Endothelial cell of umbilical vein (primary cell): ENCODE measurements around the gene SMARCD2. TPM values are rescaled to one million over a fixed set of nuclear protein-coding genes. Genes with fewer than 3 reads are reported as not detected.

ENCODE experiments used
- BruUV-seq: library from RNA; stranded (reverse); fragments of 400-500 nt; replicated peaks from 2 replicates; lab custom pipeline; 2021; lab: Mats Ljungman, UMichigan
- CTCF ChIA-PET: fragments of 300-600, 350-600 bp; sonication (Branson Sonifier 250); formaldehyde crosslinking; loops from one replicate; lab custom pipeline; 2021; ENCODE audit warnings: antibody characterized with exemption, inconsistent platforms; lab: Charles Lee
- POLR2A ChIA-PET: fragments of 300-600, 350-600 bp; sonication (Branson Sonifier 250); formaldehyde crosslinking; loops from one replicate; lab custom pipeline; 2021; ENCODE audit warnings: antibody characterized with exemption, inconsistent platforms; lab: Charles Lee
- DNase-seq: peaks from one replicate; pipeline ENCODE4 v3.0.0-alpha.2; 2011; ENCODE audit warnings: low read depth, low spot score
- FAIRE-seq: peaks from 2 replicates; lab custom pipeline; 2011; peaks lifted over from hg19 to GRCh38; lab: Jason Lieb, UNC
- H2AFZ ChIP-seq: 2 replicates; pipeline ENCODE4 v1.6.0; 2012; ENCODE audit warnings: low read depth, low read length, control low read depth, inconsistent platforms
- H3K27ac ChIP-seq: 2 replicates; pipeline ENCODE4 v1.5.1; 2011; ENCODE audit warnings: low read depth, mild to moderate bottlenecking, control low read depth, low read length, moderate library complexity; ENCODE audit not compliant: insufficient read depth
- H3K27me3 ChIP-seq, 2 experiments: 2 replicates each; pipeline versions ENCODE4 v1.6.0 to v1.6.1; 2011; ENCODE audit warnings: low read length in 2 of 2, mixed read lengths in 1 of 2; ENCODE audit not compliant: control insufficient read depth in 2 of 2, insufficient read depth in 2 of 2
- H3K36me3 ChIP-seq, 2 experiments: 2 replicates in 1 of 2; 3 replicates in 1 of 2; pipeline ENCODE4 v1.5.1; 2011; ENCODE audit warnings: low read length in 2 of 2, mild to moderate bottlenecking in 1 of 2, moderate library complexity in 1 of 2; ENCODE audit not compliant: control insufficient read depth in 2 of 2, insufficient read depth in 2 of 2; ENCODE audit errors: extremely low read depth in 1 of 2
- H3K4me1 ChIP-seq: 3 replicates; pipeline ENCODE4 v1.5.1; 2011; ENCODE audit warnings: mild to moderate bottlenecking, low read length; ENCODE audit not compliant: control insufficient read depth, insufficient read depth; ENCODE audit errors: extremely low read depth
- H3K4me2 ChIP-seq: 2 replicates; pipeline ENCODE4 v1.6.1; 2011; ENCODE audit warnings: low read length, control low read depth, mixed read lengths; ENCODE audit not compliant: insufficient read depth
- H3K4me3 ChIP-seq, 3 experiments: fragments of 200-600 bp in 1 of 3; sonication (generic), shearing (Covaris generic) in 1 of 3; replicated peaks in 1 of 3; 2 replicates each; pipeline ENCODE4 v1.5.1; 2011 to 2016; ENCODE audit warnings: control low read depth in 3 of 3, low read length in 3 of 3, mild to moderate bottlenecking in 2 of 3, inconsistent platforms in 1 of 3, low read depth in 1 of 3, moderate library complexity in 1 of 3; ENCODE audit not compliant: insufficient read depth in 1 of 3
- H3K79me2 ChIP-seq: 2 replicates; pipeline ENCODE4 v1.6.0; 2012; ENCODE audit warnings: low read length, inconsistent platforms; ENCODE audit not compliant: control insufficient read depth, insufficient read depth
- H3K9ac ChIP-seq: replicated peaks from 2 replicates; pipeline ENCODE3; 2011; ENCODE audit warnings: low read length, control low read depth; ENCODE audit not compliant: insufficient read depth; ENCODE audit errors: extremely low read depth
- H3K9me1 ChIP-seq: replicated peaks from 3 replicates; pipeline ENCODE4 v1.6.0; 2011; ENCODE audit warnings: mild to moderate bottlenecking, low read length; ENCODE audit not compliant: control insufficient read depth, insufficient read depth; ENCODE audit errors: extremely low read depth
- H3K9me3 ChIP-seq: replicated peaks from 2 replicates; pipeline ENCODE4 v1.5.1; 2012; ENCODE audit warnings: low read length, inconsistent platforms; ENCODE audit not compliant: control insufficient read depth, insufficient read depth
- H4K20me1 ChIP-seq: replicated peaks from 2 replicates; pipeline ENCODE3; 2011; ENCODE audit warnings: mild to moderate bottlenecking, low read length; ENCODE audit not compliant: control insufficient read depth, insufficient read depth; ENCODE audit errors: extremely low read depth
- CTCF ChIP-seq, 2 donors: IDR thresholded peaks; 1 replicate in 1 of 2; 2 replicates in 1 of 2; pipeline ENCODE4 v1.5.1; 2011; ENCODE audit warnings: low read length in 2 of 2, mild to moderate bottlenecking in 2 of 2, moderate library complexity in 2 of 2, control low read depth in 1 of 2, inconsistent platforms in 1 of 2, low read depth in 1 of 2; ENCODE audit not compliant: insufficient read depth in 1 of 2; ENCODE audit errors: extremely low read depth in 1 of 2
- FOS ChIP-seq: IDR thresholded peaks from 2 replicates; pipeline ENCODE4 v1.6.1; 2011; ENCODE audit warnings: mild to moderate bottlenecking, low read length, moderate library complexity, borderline replicate concordance; ENCODE audit not compliant: insufficient read depth
- GATA2 ChIP-seq: IDR thresholded peaks from 2 replicates; pipeline ENCODE4 v1.7.0; 2011; ENCODE audit warnings: low read depth, mild to moderate bottlenecking, moderate library complexity, mixed read lengths, low read length; ENCODE audit not compliant: insufficient read length, insufficient read depth
- JUN ChIP-seq: IDR thresholded peaks from 2 replicates; pipeline ENCODE4 v1.6.1; 2011; ENCODE audit warnings: borderline replicate concordance, low read depth; ENCODE audit not compliant: insufficient read length, insufficient read depth
- MYC ChIP-seq: IDR thresholded peaks from one replicate; pipeline ENCODE4 v1.6.1; 2011; ENCODE audit warnings: mild to moderate bottlenecking, low read depth, low read length
- POLR2AphosphoS5 ChIP-seq: IDR thresholded peaks from 2 replicates; pipeline ENCODE4 v1.6.1; 2012; ENCODE audit warnings: low read depth, mild to moderate bottlenecking, control low read depth, low read length, moderate library complexity; ENCODE audit not compliant: insufficient read depth
- dilution Hi-C: fragments of 300-500 bp; cut with MboI; formaldehyde crosslinking; loops from one replicate; pipeline ENCODE4 v1.15.0; 2019; ENCODE audit warnings: low sequenced_read_pairs; ENCODE audit not compliant: extremely low pct_ligation_motif_present
- intact Hi-C: fragments of 100-400 bp; cut with micrococcal nuclease; formaldehyde crosslinking; loops from one replicate; pipeline ENCODE4 v1.10.0; 2022
- polyA plus RNA-seq, 4 experiments: library from polyadenylated mRNA; depleted of rRNA in 3 of 4; stranded (reverse) in 3 of 4; unstranded in 1 of 4; fragments of >200 nt; gene quantifications; 2 replicates each; pipeline versions ENCODE4 v1.2.1 to v1.2.3, GENCODE V29; 2011 to 2012; ENCODE audit warnings: missing spikeins in 1 of 4
- total RNA-seq: library from RNA; stranded (reverse); gene quantifications from 2 replicates; pipeline ENCODE4 v1.2.3, GENCODE V29; 2021

The SMARCD2 gene
- total and polyA plus RNA-seq, 2 donors (not counting 3 experiments of a cell fraction or from before 2014, with no cell fraction given): 51.2 to 55.7 TPM

- Histone ChIP-seq H3K27me3 (no peaks in the 10 kb centered on the region), H3K27ac (no peak overlapping the region), H3K9me3 (no peaks in the 10 kb centered on the region), H3K4me1 (no peaks in the 10 kb centered on the region), H3K4me2 (no peak overlapping the region), H3K4me3 (no peak overlapping the region), H3K79me2 (peaks cover 7% of the 10 kb centered on the region), H2AFZ (no peak overlapping the region), H3K9me1 (no peaks in the 10 kb centered on the region), H3K36me3 (peaks cover 61 to 69% of the 10 kb centered on the region in 2 experiments), H4K20me1 (no peaks in the 10 kb centered on the region), H3K9ac (no peak overlapping the region)
- BruUV-seq: no TSS peak
- CTCF ChIA-PET: interaction anchor here (1.3 kb wide), 2 partner anchors 27 to 40 kb away, joined by 3 to 5 read pairs; no protein-coding TSS in a partner anchor
- intact Hi-C loops (no loop called here), dilution Hi-C loops (no loop called here)
- DNase-seq (no peak), FAIRE-seq (peak; percentile 18)
- POLR2A ChIA-PET: no interaction called here
- TF ChIP-seq POLR2AphosphoS5 (no peak), MYC (no peak), CTCF (IDR thresholded peaks at IDR 0.05; ENCODE audit: extremely low read depth in 1 of 2, insufficient read depth in 1 of 2, low read depth in 1 of 2, low read length in 2 of 2) (no peak), GATA2 (no peak), FOS (no peak)
These were observed 25.8 kb downstream of the SMARCD2 start for GRCh38 chr17:63816669-63817068.

- Histone ChIP-seq H3K4me3 (no peak overlapping the region), H3K36me3 (peaks cover 57 to 66% of the 10 kb centered on the region in 2 experiments), H2AFZ (no peak overlapping the region), H3K27ac (no peak overlapping the region), H3K4me1 (no peaks in the 10 kb centered on the region), H3K9me3 (no peaks in the 10 kb centered on the region), H3K4me2 (no peak overlapping the region), H3K9ac (no peak overlapping the region), H3K9me1 (no peaks in the 10 kb centered on the region), H3K27me3 (no peaks in the 10 kb centered on the region), H3K79me2 (peaks cover 4% of the 10 kb centered on the region), H4K20me1 (no peaks in the 10 kb centered on the region)
- DNase-seq (no peak), FAIRE-seq (no peak)
- BruUV-seq: no TSS peak
- TF ChIP-seq JUN: no peak
- TF ChIP-seq CTCF (IDR thresholded peaks at IDR 0.05; ENCODE audit: extremely low read depth in 1 of 2, insufficient read depth in 1 of 2, low read depth in 1 of 2, low read length in 2 of 2): no peak
- POLR2A ChIA-PET: no interaction called here
- CTCF ChIA-PET: interaction anchor here (1.3 kb wide), 2 partner anchors 27 to 41 kb away, joined by 3 to 5 read pairs; no protein-coding TSS in a partner anchor
- intact Hi-C loops (no loop called here), dilution Hi-C loops (no loop called here)
These were observed 26.4 kb downstream of the SMARCD2 start for GRCh38 chr17:63816123-63816522.
